Testis (tissue), 2 donors: Measurements from ENCODE around the gene TPPP2.

Experiments
- CTCF ChIP-seq, 3 experiments: fragments of 450-650 bp in 2 of 3; fragments of 200-600 bp in 1 of 3; sonication (generic) in 1 of 3; IDR thresholded peaks; one replicate each; pipeline ENCODE4 v1.5.1; 2016 to 2019; ENCODE audit warnings: antibody characterized with exemption in 3 of 3, mild to moderate bottlenecking in 2 of 3, moderate library complexity in 1 of 3
- POLR2A ChIP-seq: fragments of 450-650 bp; IDR thresholded peaks from one replicate; pipeline ENCODE4 v1.6.1; 2017; ENCODE audit warnings: antibody characterized with exemption, mild to moderate bottlenecking, moderate library complexity

GRCh38 chr14:21059842-21060613 lies 30.0 kb downstream of the TPPP2 start:
- TF ChIP-seq CTCF (IDR thresholded peaks at IDR 0.05) (no peak), POLR2A (no peak)
